ENCODE results near the gene SYT7. TPM values are rescaled to one million over a fixed set of nuclear protein-coding genes. Genes with fewer than 3 reads are reported as not detected.

The SYT7 gene
- total and polyA plus RNA-seq, 2 of the 8 experiments (the other 6 are each of a cell fraction or from before 2014, with no cell fraction given): 9.6 to 10.5 TPM

DNA sequence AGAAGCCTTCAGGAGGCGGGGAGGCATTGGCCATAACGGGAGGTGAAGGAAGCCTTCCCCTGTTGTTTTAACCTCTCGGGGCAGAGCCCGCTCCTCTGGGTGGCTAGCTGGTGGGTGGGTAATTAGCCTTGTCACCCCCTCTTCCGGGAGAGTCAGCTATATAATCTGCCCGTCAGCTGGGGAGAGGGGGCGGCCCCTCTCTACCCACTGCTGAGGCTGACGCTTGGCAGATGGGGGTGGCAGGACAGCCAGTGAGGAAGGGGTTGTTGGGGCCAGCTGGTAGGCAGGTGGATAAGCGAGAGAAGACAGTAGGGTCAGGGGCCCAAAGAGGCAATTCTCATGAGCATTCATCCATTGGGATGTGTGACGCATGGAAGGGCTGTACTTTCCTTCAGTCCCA, 33.0 kb upstream of the SYT7 start (continued):
- TF ChIP-seq, protein P1, sequence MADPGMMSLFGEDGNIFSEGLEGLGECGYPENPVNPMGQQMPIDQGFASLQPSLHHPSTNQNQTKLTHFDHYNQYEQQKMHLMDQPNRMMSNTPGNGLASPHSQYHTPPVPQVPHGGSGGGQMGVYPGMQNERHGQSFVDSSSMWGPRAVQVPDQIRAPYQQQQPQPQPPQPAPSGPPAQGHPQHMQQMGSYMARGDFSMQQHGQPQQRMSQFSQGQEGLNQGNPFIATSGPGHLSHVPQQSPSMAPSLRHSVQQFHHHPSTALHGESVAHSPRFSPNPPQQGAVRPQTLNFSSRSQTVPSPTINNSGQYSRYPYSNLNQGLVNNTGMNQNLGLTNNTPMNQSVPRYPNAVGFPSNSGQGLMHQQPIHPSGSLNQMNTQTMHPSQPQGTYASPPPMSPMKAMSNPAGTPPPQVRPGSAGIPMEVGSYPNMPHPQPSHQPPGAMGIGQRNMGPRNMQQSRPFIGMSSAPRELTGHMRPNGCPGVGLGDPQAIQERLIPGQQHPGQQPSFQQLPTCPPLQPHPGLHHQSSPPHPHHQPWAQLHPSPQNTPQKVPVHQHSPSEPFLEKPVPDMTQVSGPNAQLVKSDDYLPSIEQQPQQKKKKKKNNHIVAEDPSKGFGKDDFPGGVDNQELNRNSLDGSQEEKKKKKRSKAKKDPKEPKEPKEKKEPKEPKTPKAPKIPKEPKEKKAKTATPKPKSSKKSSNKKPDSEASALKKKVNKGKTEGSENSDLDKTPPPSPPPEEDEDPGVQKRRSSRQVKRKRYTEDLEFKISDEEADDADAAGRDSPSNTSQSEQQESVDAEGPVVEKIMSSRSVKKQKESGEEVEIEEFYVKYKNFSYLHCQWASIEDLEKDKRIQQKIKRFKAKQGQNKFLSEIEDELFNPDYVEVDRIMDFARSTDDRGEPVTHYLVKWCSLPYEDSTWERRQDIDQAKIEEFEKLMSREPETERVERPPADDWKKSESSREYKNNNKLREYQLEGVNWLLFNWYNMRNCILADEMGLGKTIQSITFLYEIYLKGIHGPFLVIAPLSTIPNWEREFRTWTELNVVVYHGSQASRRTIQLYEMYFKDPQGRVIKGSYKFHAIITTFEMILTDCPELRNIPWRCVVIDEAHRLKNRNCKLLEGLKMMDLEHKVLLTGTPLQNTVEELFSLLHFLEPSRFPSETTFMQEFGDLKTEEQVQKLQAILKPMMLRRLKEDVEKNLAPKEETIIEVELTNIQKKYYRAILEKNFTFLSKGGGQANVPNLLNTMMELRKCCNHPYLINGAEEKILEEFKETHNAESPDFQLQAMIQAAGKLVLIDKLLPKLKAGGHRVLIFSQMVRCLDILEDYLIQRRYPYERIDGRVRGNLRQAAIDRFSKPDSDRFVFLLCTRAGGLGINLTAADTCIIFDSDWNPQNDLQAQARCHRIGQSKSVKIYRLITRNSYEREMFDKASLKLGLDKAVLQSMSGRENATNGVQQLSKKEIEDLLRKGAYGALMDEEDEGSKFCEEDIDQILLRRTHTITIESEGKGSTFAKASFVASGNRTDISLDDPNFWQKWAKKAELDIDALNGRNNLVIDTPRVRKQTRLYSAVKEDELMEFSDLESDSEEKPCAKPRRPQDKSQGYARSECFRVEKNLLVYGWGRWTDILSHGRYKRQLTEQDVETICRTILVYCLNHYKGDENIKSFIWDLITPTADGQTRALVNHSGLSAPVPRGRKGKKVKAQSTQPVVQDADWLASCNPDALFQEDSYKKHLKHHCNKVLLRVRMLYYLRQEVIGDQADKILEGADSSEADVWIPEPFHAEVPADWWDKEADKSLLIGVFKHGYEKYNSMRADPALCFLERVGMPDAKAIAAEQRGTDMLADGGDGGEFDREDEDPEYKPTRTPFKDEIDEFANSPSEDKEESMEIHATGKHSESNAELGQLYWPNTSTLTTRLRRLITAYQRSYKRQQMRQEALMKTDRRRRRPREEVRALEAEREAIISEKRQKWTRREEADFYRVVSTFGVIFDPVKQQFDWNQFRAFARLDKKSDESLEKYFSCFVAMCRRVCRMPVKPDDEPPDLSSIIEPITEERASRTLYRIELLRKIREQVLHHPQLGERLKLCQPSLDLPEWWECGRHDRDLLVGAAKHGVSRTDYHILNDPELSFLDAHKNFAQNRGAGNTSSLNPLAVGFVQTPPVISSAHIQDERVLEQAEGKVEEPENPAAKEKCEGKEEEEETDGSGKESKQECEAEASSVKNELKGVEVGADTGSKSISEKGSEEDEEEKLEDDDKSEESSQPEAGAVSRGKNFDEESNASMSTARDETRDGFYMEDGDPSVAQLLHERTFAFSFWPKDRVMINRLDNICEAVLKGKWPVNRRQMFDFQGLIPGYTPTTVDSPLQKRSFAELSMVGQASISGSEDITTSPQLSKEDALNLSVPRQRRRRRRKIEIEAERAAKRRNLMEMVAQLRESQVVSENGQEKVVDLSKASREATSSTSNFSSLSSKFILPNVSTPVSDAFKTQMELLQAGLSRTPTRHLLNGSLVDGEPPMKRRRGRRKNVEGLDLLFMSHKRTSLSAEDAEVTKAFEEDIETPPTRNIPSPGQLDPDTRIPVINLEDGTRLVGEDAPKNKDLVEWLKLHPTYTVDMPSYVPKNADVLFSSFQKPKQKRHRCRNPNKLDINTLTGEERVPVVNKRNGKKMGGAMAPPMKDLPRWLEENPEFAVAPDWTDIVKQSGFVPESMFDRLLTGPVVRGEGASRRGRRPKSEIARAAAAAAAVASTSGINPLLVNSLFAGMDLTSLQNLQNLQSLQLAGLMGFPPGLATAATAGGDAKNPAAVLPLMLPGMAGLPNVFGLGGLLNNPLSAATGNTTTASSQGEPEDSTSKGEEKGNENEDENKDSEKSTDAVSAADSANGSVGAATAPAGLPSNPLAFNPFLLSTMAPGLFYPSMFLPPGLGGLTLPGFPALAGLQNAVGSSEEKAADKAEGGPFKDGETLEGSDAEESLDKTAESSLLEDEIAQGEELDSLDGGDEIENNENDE (IDR thresholded peaks at IDR 0.05; ENCODE audit: insufficient replicate concordance, low read length): no peak

All from H1 (cell line).